PC-9 (cell line): ENCODE measurements around the gene ZNF763. TPM values are rescaled to one million over a fixed set of nuclear protein-coding genes. Genes with fewer than 3 reads are reported as not detected.
"Not testable (repeated sequence)": the region's sequence is repeated elsewhere in the genome, so short reads cannot be mapped to it uniquely, and the experiment has no call there.

Experiments
- BruUV-seq: library from RNA; stranded (reverse); fragments of 400-500 nt; replicated peaks from 2 replicates; lab custom pipeline; 2021; lab: Mats Ljungman, UMichigan
- CTCF ChIA-PET: fragments of 300-600 bp; sonication (Branson Sonifier 250); formaldehyde crosslinking; loops from one replicate; lab custom pipeline; 2022; ENCODE audit warnings: antibody characterized with exemption; lab: Charles Lee
- POLR2A ChIA-PET: fragments of 300-600 bp; sonication (Branson Sonifier 250); formaldehyde crosslinking; loops from one replicate; lab custom pipeline; 2022; ENCODE audit warnings: antibody characterized with exemption; ENCODE audit not compliant: unreplicated experiment; lab: Charles Lee
- DNase-seq, 2 experiments: peaks; one replicate each; pipeline versions ENCODE4 v3.0.0 to v3.0.0-alpha.2; 2015 to 2022; ENCODE audit warnings: mixed read lengths in 1 of 2
- H2AFZ ChIP-seq: fragments of 200-600 bp; sonication (generic); 2 replicates; pipeline ENCODE4 v1.8.1; 2017; ENCODE audit warnings: antibody characterized with exemption
- H3F3A ChIP-seq: fragments of 200-600 bp; sonication (generic); 2 replicates; pipeline ENCODE4 v1.8.1; 2017; ENCODE audit warnings: antibody characterized with exemption, mild to moderate bottlenecking, low read depth; ENCODE audit not compliant: insufficient read depth
- H3K27ac ChIP-seq: fragments of 200-600 bp; sonication (generic); 2 replicates; pipeline ENCODE4 v1.6.1; 2016; ENCODE audit warnings: mixed run types
- H3K27me3 ChIP-seq: fragments of 200-600 bp; sonication (generic); 2 replicates; pipeline ENCODE4 v1.6.1; 2016; ENCODE audit warnings: low read depth, mixed run types; ENCODE audit not compliant: insufficient read depth
- H3K36me3 ChIP-seq: fragments of 200-600 bp; sonication (generic); 2 replicates; pipeline ENCODE4 v1.6.1; 2016; ENCODE audit warnings: low read depth, mixed run types
- H3K4me1 ChIP-seq: fragments of 200-600 bp; sonication (generic); replicated peaks from 2 replicates; pipeline ENCODE4 v1.6.1; 2016; ENCODE audit warnings: mixed run types; ENCODE audit not compliant: insufficient read depth
- H3K4me2 ChIP-seq: fragments of 200-600 bp; sonication (generic); 2 replicates; pipeline ENCODE4 v1.6.1; 2017; ENCODE audit warnings: mixed run types
- H3K4me3 ChIP-seq: fragments of 200-600 bp; sonication (generic); 2 replicates; pipeline ENCODE4 v1.6.1; 2016; ENCODE audit warnings: mixed run types
- H3K79me2 ChIP-seq: fragments of 200-600 bp; sonication (generic); 2 replicates; pipeline ENCODE4 v1.6.1; 2017; ENCODE audit warnings: low read depth, mixed run types
- H3K9me2 ChIP-seq: fragments of 200-600 bp; sonication (generic); 2 replicates; pipeline ENCODE4 v1.8.1; 2017; ENCODE audit warnings: mild to moderate bottlenecking; ENCODE audit not compliant: insufficient read depth
- H3K9me3 ChIP-seq: fragments of 200-600 bp; sonication (generic); 2 replicates; pipeline ENCODE4 v1.8.1; 2016; ENCODE audit warnings: low read depth; ENCODE audit not compliant: insufficient read depth
- H4K20me1 ChIP-seq: fragments of 200-600 bp; sonication (generic); 2 replicates; pipeline ENCODE4 v1.8.1; 2017; ENCODE audit not compliant: insufficient read depth
- CTCF ChIP-seq: fragments of 200-600 bp; sonication (generic); conservative IDR thresholded peaks from 2 replicates; pipeline ENCODE4 v1.6.1; 2017; ENCODE audit warnings: mixed run types, antibody characterized with exemption, mild to moderate bottlenecking, moderate library complexity
- EZH2 ChIP-seq: fragments of 200-600 bp; sonication (generic); IDR thresholded peaks from 2 replicates; pipeline ENCODE4 v1.8.0; 2017; ENCODE audit warnings: antibody characterized with exemption, low read depth
- intact Hi-C: fragments of 100-400 bp; cut with micrococcal nuclease; formaldehyde crosslinking; loops from one replicate; pipeline ENCODE4 v1.10.0; 2022; ENCODE audit not compliant: unreplicated experiment
- total RNA-seq: library from RNA; stranded (reverse); gene quantifications from 2 replicates; pipeline ENCODE4 v1.2.3, GENCODE V29; 2021

ZNF763 gene
- total RNA-seq, 1 experiment from 2014 or later = 0.83 TPM

GRCh38 chr19:11927227-11927626, 37.6 kb upstream of the ZNF763 start:
- BruUV-seq = no TSS peak
- Histone ChIP-seq H4K20me1 (no peaks in the 10 kb centered on the region), H3F3A (peaks cover 11% of the 10 kb centered on the region), H3K9me2 (no peaks in the 10 kb centered on the region), H2AFZ (no peak overlapping the region), H3K4me1 (peaks cover 21% of the 10 kb centered on the region), H3K27ac (no peak overlapping the region), H3K27me3 (no peaks in the 10 kb centered on the region), H3K4me3 (no peak overlapping the region), H3K4me2 (no peak overlapping the region; the same call in 1 of the 2 replicates), H3K79me2 (peaks cover 41% of the 10 kb centered on the region), H3K9me3 (peaks cover 18% of the 10 kb centered on the region), H3K36me3 (peaks cover 25% of the 10 kb centered on the region)
- POLR2A ChIA-PET = interaction anchor here (0.7 kb wide), 1 partner anchor 303 kb away, joined by 14 read pairs; no protein-coding TSS in a partner anchor
- DNase-seq = no peak
- CTCF ChIA-PET = interaction anchor here (0.7 kb wide), 1 partner anchor 901 kb away, joined by 3 read pairs; no protein-coding TSS in a partner anchor
- intact Hi-C loops = no loop called here
- TF ChIP-seq EZH2 = no peak
- TF ChIP-seq CTCF = no peak

- Histone ChIP-seq H4K20me1 (no peaks in the 10 kb centered on the region), H3K4me3 (no peak overlapping the region), H3K27me3 (no peaks in the 10 kb centered on the region), H3K9me2 (no peaks in the 10 kb centered on the region), H2AFZ (no peak overlapping the region), H3F3A (no peaks in the 10 kb centered on the region), H3K9me3 (peaks cover 38% of the 10 kb centered on the region), H3K4me2 (no peak overlapping the region), H3K36me3 (peaks cover 37% of the 10 kb centered on the region), H3K27ac (no peak overlapping the region), H3K4me1 (peaks cover 4% of the 10 kb centered on the region), H3K79me2 (peaks cover 41% of the 10 kb centered on the region)
- intact Hi-C loops = no loop called here
- BruUV-seq = no TSS peak
- DNase-seq = no peak
- TF ChIP-seq EZH2 = no peak
- POLR2A ChIA-PET = no interaction called here
- CTCF ChIA-PET = no interaction called here
Observed at GRCh38 chr19:11931051-11931450, 33.8 kb upstream of the ZNF763 start.

GRCh38 chr19:11931513-11931912, 33.3 kb upstream of the ZNF763 start:
- ChIA-PET CTCF (no interaction called here), POLR2A (no interaction called here)
- no TSS peak for BruUV-seq
- Histone ChIP-seq H3F3A (no peaks in the 10 kb centered on the region), H3K4me1 (no peaks in the 10 kb centered on the region), H3K79me2 (peaks cover 37% of the 10 kb centered on the region), H2AFZ (no peak overlapping the region), H4K20me1 (no peaks in the 10 kb centered on the region), H3K27me3 (no peaks in the 10 kb centered on the region), H3K9me2 (no peaks in the 10 kb centered on the region), H3K27ac (no peak overlapping the region), H3K36me3 (peaks cover 37% of the 10 kb centered on the region), H3K9me3 (peaks cover 42% of the 10 kb centered on the region), H3K4me3 (no peak overlapping the region), H3K4me2 (no peak overlapping the region)
- DNase-seq = no peak
- TF ChIP-seq EZH2 = no peak
- TF ChIP-seq CTCF = no peak
- intact Hi-C loops = no loop called here

- Histone ChIP-seq H3K9me3 (peaks cover 61% of the 10 kb centered on the region), H3K36me3 (peaks cover 49% of the 10 kb centered on the region), H3K79me2 (peaks cover 34% of the 10 kb centered on the region)
- DNase-seq, intact Hi-C loops, POLR2A ChIA-PET, H3K4me3 ChIP-seq, BruUV-seq, H3K27me3 ChIP-seq, H3K27ac ChIP-seq, H3K9me2 ChIP-seq, H2AFZ ChIP-seq, H3K4me1 ChIP-seq, H3K4me2 ChIP-seq, CTCF ChIA-PET, H4K20me1 ChIP-seq, H3F3A ChIP-seq: not testable (repeated sequence)
Observed at GRCh38 chr19:11935829-11936228, 29.0 kb upstream of the ZNF763 start.

GRCh38 chr19:11938383-11938782, 26.5 kb upstream of the ZNF763 start:
- peaks cover 76% of the 10 kb centered on the region for H3K9me3 ChIP-seq
- BruUV-seq, H2AFZ ChIP-seq, CTCF ChIA-PET, H3K4me2 ChIP-seq, POLR2A ChIA-PET, H3F3A ChIP-seq, H4K20me1 ChIP-seq, intact Hi-C loops, H3K27me3 ChIP-seq, H3K9me2 ChIP-seq, H3K27ac ChIP-seq, H3K4me1 ChIP-seq, H3K4me3 ChIP-seq, DNase-seq: not testable (repeated sequence)
- H3K79me2 ChIP-seq = peaks cover 25% of the 10 kb centered on the region
- peaks cover 50% of the 10 kb centered on the region for H3K36me3 ChIP-seq

- Histone ChIP-seq H3K79me2 (peaks cover 17% of the 10 kb centered on the region), H3K9me3 (peaks cover 72% of the 10 kb centered on the region), H3K36me3 (peaks cover 64% of the 10 kb centered on the region)
- H3F3A ChIP-seq, H3K9me2 ChIP-seq, CTCF ChIA-PET, DNase-seq, intact Hi-C loops, H2AFZ ChIP-seq, H3K27ac ChIP-seq, H3K4me1 ChIP-seq, H3K4me2 ChIP-seq, H4K20me1 ChIP-seq, POLR2A ChIA-PET, H3K4me3 ChIP-seq, H3K27me3 ChIP-seq, BruUV-seq: not testable (repeated sequence)
Observed at GRCh38 chr19:11941361-11941887, 23.4 kb upstream of the ZNF763 start.
